GM19328 (cell line): ENCODE measurements around the gene EXD3.

ENCODE experiments used
- ATAC-seq: cut with Tn5 transposase; IDR thresholded peaks from one replicate; pipeline ENCODE4 v1.9.1; 2021; ENCODE audit warnings: mild to moderate bottlenecking, moderate library complexity; ENCODE audit not compliant: unreplicated experiment

Gene EXD3

GRCh38 chr9:137369061-137369787, 53.7 kb downstream of the EXD3 start:
- no peak for ATAC-seq

- ATAC-seq, result no peak
Measured at GRCh38 chr9:137368431-137369035, 54.4 kb downstream of the EXD3 start.

- no peak for ATAC-seq
Measured at GRCh38 chr9:137367506-137368430, 55.2 kb downstream of the EXD3 start.

- ATAC-seq, result no peak
Measured at GRCh38 chr9:137366891-137367381, 56.0 kb downstream of the EXD3 start.

- no peak for ATAC-seq
Measured at GRCh38 chr9:137366445-137366810, 56.5 kb downstream of the EXD3 start.

GRCh38 chr9:137365552-137366444, 57.2 kb downstream of the EXD3 start:
- no peak for ATAC-seq

- no peak for ATAC-seq
Measured at GRCh38 chr9:137365056-137365455, 57.9 kb downstream of the EXD3 start.

- ATAC-seq, result no peak
Measured at GRCh38 chr9:137359850-137360249, 63.1 kb downstream of the EXD3 start.

- no peak for ATAC-seq
Measured at GRCh38 chr9:137358126-137358525, 64.8 kb downstream of the EXD3 start.

GRCh38 chr9:137357166-137357565, 65.8 kb downstream of the EXD3 start:
- ATAC-seq, result no peak

GRCh38 chr9:137355761-137356365, 67.1 kb downstream of the EXD3 start:
- no peak for ATAC-seq

GRCh38 chr9:137354845-137355760, 67.9 kb downstream of the EXD3 start:
- ATAC-seq, result no peak

GRCh38 chr9:137354153-137354844, 68.7 kb downstream of the EXD3 start:
- ATAC-seq, result no peak

- no peak for ATAC-seq
Measured at GRCh38 chr9:137353223-137354152, 69.5 kb downstream of the EXD3 start.

- no peak for ATAC-seq
Measured at GRCh38 chr9:137352511-137353222, 70.3 kb downstream of the EXD3 start.

GRCh38 chr9:137351781-137352501, 71.0 kb downstream of the EXD3 start:
- no peak for ATAC-seq
